Caco-2 (cell line): ENCODE data around the gene MTFP1. TPM values are rescaled to one million over a fixed set of nuclear protein-coding genes. Genes with fewer than 3 reads are reported as not detected.

Experiments used
- BruUV-seq: library from RNA; stranded (reverse); fragments of 400-500 nt; replicated peaks from 2 replicates; lab custom pipeline; 2021; lab: Mats Ljungman, UMichigan
- CTCF ChIA-PET: fragments of 300-600 bp; sonication (Branson Sonifier 250); formaldehyde crosslinking; loops from one replicate; lab custom pipeline; 2022; ENCODE audit warnings: antibody characterized with exemption; lab: Charles Lee
- POLR2A ChIA-PET: fragments of 300-600 bp; sonication (Branson Sonifier 250); formaldehyde crosslinking; loops from one replicate; lab custom pipeline; 2022; ENCODE audit warnings: antibody characterized with exemption; lab: Charles Lee
- DNase-seq, 2 experiments: peaks; one replicate each; pipeline versions ENCODE4 v3.0.0 to v3.0.0-alpha.2; 2020 to 2022
- H3K27me3 ChIP-seq: replicated peaks from 2 replicates; pipeline ENCODE4 v1.6.0; 2011; ENCODE audit warnings: low read length; ENCODE audit not compliant: control insufficient read depth, insufficient read depth
- H3K36me3 ChIP-seq: 2 replicates; pipeline ENCODE4 v1.5.1; 2011; ENCODE audit warnings: low read length; ENCODE audit not compliant: control insufficient read depth, insufficient read depth
- H3K4me1 ChIP-seq: fragments of 250-450 bp; sonication (Bioruptor Pico); 2 replicates; pipeline ENCODE4 v1.5.1; 2020; ENCODE audit warnings: mild to moderate bottlenecking
- H3K4me3 ChIP-seq: 2 replicates; pipeline ENCODE4 v1.5.1; 2011; ENCODE audit warnings: low read depth, mild to moderate bottlenecking, control low read depth, low read length
- H3K9me3 ChIP-seq: fragments of 250-450 bp; sonication (Bioruptor Pico); 2 replicates; pipeline ENCODE4 v1.5.1; 2020; ENCODE audit warnings: mild to moderate bottlenecking, moderate library complexity
- H3K27ac Mint-ChIP-seq: one replicate; pipeline ENCODE4 v1.8.0; 2022; ENCODE audit warnings: mixed read lengths; ENCODE audit not compliant: unreplicated experiment
- H3K27me3 Mint-ChIP-seq: one replicate; pipeline ENCODE4 v1.8.0; 2022; ENCODE audit warnings: mixed read lengths; ENCODE audit not compliant: insufficient read depth, unreplicated experiment
- H3K36me3 Mint-ChIP-seq: one replicate; pipeline ENCODE4 v1.8.0; 2022; ENCODE audit warnings: mild to moderate bottlenecking, mixed read lengths; ENCODE audit not compliant: insufficient read depth, unreplicated experiment
- H3K4me1 Mint-ChIP-seq: one replicate; pipeline ENCODE4 v1.8.0; 2022; ENCODE audit warnings: low read depth, mixed read lengths; ENCODE audit not compliant: unreplicated experiment
- H3K4me3 Mint-ChIP-seq: one replicate; pipeline ENCODE4 v1.8.0; 2022; ENCODE audit warnings: mild to moderate bottlenecking, moderate library complexity, mixed read lengths; ENCODE audit not compliant: unreplicated experiment
- H3K9me3 Mint-ChIP-seq: one replicate; pipeline ENCODE4 v1.8.0; 2022; ENCODE audit warnings: mixed read lengths; ENCODE audit not compliant: unreplicated experiment
- intact Hi-C: fragments of 100-400 bp; cut with micrococcal nuclease; formaldehyde crosslinking; loops from one replicate; pipeline ENCODE4 v1.10.0; 2022; ENCODE audit not compliant: unreplicated experiment
- total RNA-seq: library from RNA; stranded (reverse); gene quantifications from 2 replicates; pipeline ENCODE4 v1.2.3, GENCODE V29; 2022
- TF ChIP-seq, protein P1 (sequence below), 2 experiments: fragments of 200-600 bp in 1 of 2; IDR thresholded peaks; 1 replicate in 1 of 2; 2 replicates in 1 of 2; pipeline versions ENCODE4 v1.5.1 to v1.8.0; 2011 to 2022; ENCODE audit warnings: antibody characterized with exemption in 1 of 2, control low read depth in 1 of 2, inconsistent platforms in 1 of 2, low read depth in 1 of 2, low read length in 1 of 2, mild to moderate bottlenecking in 1 of 2, moderate library complexity in 1 of 2; ENCODE audit not compliant: insufficient read depth in 1 of 2, severe bottlenecking in 1 of 2, unreplicated experiment in 1 of 2

The MTFP1 gene
- total RNA-seq, 1 experiment from 2014 or later = 20.6 TPM

DNA sequence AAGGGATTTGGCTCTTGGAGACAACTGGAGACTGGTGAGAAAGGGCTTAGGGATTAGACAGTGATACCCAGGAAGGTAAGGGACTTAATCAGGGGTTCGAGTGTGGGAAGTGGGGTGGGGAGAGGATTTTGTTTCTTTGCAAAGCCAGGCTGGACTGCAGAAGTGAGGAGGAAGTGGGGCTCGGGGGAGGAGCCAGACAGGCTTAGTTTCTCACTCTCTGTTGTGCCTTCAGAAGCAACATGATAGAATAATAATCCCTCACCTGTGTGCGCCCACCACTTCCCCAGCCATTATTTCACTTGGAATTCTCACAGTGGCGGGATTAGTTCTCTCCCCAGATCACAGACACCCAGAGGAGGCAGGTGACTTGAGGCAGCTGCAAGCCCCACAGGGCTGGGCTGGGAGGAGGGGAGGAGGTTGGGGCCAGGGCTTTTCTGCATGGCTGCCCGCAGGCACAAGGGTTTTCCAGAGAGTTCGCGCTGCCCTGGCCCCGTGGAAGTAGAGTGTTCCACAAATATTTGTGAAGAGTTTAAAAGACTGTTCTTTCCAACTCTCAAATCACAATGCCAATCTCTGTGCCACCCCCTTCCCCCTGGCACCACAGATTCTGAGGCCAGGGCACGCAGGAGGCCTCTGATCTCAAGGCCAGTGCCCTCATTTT lies 32.8 kb upstream of the MTFP1 start:
- no peak overlapping the region for H3K4me3 Mint-ChIP-seq
- DNase-seq = no peak
- intact Hi-C loops = no loop called here
- CTCF ChIA-PET = interaction anchor here (0.8 to 1.0 kb wide), 2 partner anchors 18 to 38 kb away, joined by 3 read pairs; no protein-coding TSS in a partner anchor
- H3K9me3 ChIP-seq = no peaks in the 10 kb centered on the region
- no peaks in the 10 kb centered on the region for H3K27me3 ChIP-seq
- H3K9me3 Mint-ChIP-seq = no peaks in the 10 kb centered on the region
- TF ChIP-seq, protein P1, sequence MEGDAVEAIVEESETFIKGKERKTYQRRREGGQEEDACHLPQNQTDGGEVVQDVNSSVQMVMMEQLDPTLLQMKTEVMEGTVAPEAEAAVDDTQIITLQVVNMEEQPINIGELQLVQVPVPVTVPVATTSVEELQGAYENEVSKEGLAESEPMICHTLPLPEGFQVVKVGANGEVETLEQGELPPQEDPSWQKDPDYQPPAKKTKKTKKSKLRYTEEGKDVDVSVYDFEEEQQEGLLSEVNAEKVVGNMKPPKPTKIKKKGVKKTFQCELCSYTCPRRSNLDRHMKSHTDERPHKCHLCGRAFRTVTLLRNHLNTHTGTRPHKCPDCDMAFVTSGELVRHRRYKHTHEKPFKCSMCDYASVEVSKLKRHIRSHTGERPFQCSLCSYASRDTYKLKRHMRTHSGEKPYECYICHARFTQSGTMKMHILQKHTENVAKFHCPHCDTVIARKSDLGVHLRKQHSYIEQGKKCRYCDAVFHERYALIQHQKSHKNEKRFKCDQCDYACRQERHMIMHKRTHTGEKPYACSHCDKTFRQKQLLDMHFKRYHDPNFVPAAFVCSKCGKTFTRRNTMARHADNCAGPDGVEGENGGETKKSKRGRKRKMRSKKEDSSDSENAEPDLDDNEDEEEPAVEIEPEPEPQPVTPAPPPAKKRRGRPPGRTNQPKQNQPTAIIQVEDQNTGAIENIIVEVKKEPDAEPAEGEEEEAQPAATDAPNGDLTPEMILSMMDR (IDR thresholded peaks at IDR 0.05; ENCODE audit: insufficient read depth in 1 of 2, low read depth in 1 of 2, low read length in 1 of 2, severe bottlenecking in 1 of 2, unreplicated experiment in 1 of 2) = no peak
- H3K36me3 ChIP-seq = no peaks in the 10 kb centered on the region
- H3K4me1 Mint-ChIP-seq = peaks cover 2% of the 10 kb centered on the region
- no TSS peak for BruUV-seq
- H3K4me3 ChIP-seq = no peak overlapping the region
- H3K27ac Mint-ChIP-seq = no peak overlapping the region
- POLR2A ChIA-PET = no interaction called here
- H3K27me3 Mint-ChIP-seq = no peaks in the 10 kb centered on the region
- H3K4me1 ChIP-seq = 0 out of 2 replicates have a peak, but pooled peaks cover under 1% of the 10 kb centered on the region
- H3K36me3 Mint-ChIP-seq = peaks cover 5% of the 10 kb centered on the region

GRCh38 chr22:30393322-30393680 lies 32.3 kb upstream of the MTFP1 start:
- POLR2A ChIA-PET = no interaction called here
- H3K4me3 Mint-ChIP-seq = no peak overlapping the region
- CTCF ChIA-PET = no interaction called here
- H3K27me3 Mint-ChIP-seq = no peaks in the 10 kb centered on the region
- H3K27me3 ChIP-seq = no peaks in the 10 kb centered on the region
- H3K4me3 ChIP-seq = no peak overlapping the region
- no peak overlapping the region for H3K27ac Mint-ChIP-seq
- peaks cover 6% of the 10 kb centered on the region; the same call in 1 of the 2 replicates for H3K4me1 ChIP-seq
- intact Hi-C loops = no loop called here
- no TSS peak for BruUV-seq
- TF ChIP-seq, protein P1 (IDR thresholded peaks at IDR 0.05; ENCODE audit: insufficient read depth in 1 of 2, low read depth in 1 of 2, low read length in 1 of 2, severe bottlenecking in 1 of 2, unreplicated experiment in 1 of 2) = no peak
- H3K36me3 Mint-ChIP-seq = peaks cover 5% of the 10 kb centered on the region
- H3K9me3 ChIP-seq = no peaks in the 10 kb centered on the region
- H3K36me3 ChIP-seq = no peaks in the 10 kb centered on the region
- DNase-seq = no peak
- H3K9me3 Mint-ChIP-seq = no peaks in the 10 kb centered on the region
- peaks cover 7% of the 10 kb centered on the region for H3K4me1 Mint-ChIP-seq

- no peaks in the 10 kb centered on the region for H3K9me3 ChIP-seq
- H3K36me3 ChIP-seq = no peaks in the 10 kb centered on the region
- Mint-ChIP-seq H3K4me3 (no peak overlapping the region), H3K27me3 (no peaks in the 10 kb centered on the region), H3K36me3 (peaks cover 5% of the 10 kb centered on the region), H3K9me3 (no peaks in the 10 kb centered on the region), H3K27ac (no peak overlapping the region), H3K4me1 (peaks cover 12% of the 10 kb centered on the region)
- intact Hi-C loops = no loop called here
- ChIA-PET POLR2A (no interaction called here), CTCF (interaction anchor here (0.7 kb wide), 1 partner anchor 97 kb away, joined by 6 read pairs; no protein-coding TSS in a partner anchor)
- DNase-seq = no peak
- no peaks in the 10 kb centered on the region for H3K27me3 ChIP-seq
- TF ChIP-seq, protein P1 (IDR thresholded peaks at IDR 0.05; ENCODE audit: insufficient read depth in 1 of 2, low read depth in 1 of 2, low read length in 1 of 2, severe bottlenecking in 1 of 2, unreplicated experiment in 1 of 2) = no peak
- no TSS peak for BruUV-seq
- no peak overlapping the region for H3K4me3 ChIP-seq
- peaks cover 9% of the 10 kb centered on the region; the same call in 1 of the 2 replicates for H3K4me1 ChIP-seq
These were observed 31.7 kb upstream of the MTFP1 start for GRCh38 chr22:30393885-30394284.
